Parathyroid adenoma (tissue), 2 donors: ENCODE measurements around the gene CD2BP2.

ENCODE experiments used
- H2AFZ ChIP-seq: fragments of 300-600 bp; sonication (generic); one replicate; pipeline ENCODE4 v1.7.0; 2017; ENCODE audit warnings: antibody characterized with exemption, mild to moderate bottlenecking
- H3K27ac ChIP-seq: fragments of 300-600 bp; sonication (generic); one replicate; pipeline ENCODE4 v1.7.0; 2017
- H3K27me3 ChIP-seq: fragments of 300-600 bp; sonication (generic); one replicate; pipeline ENCODE4 v1.7.0; 2017; ENCODE audit warnings: low read length; ENCODE audit not compliant: control insufficient read depth, insufficient read depth
- H3K36me3 ChIP-seq: fragments of 300-600 bp; sonication (generic); one replicate; pipeline ENCODE4 v1.7.0; 2017; ENCODE audit warnings: low read length; ENCODE audit not compliant: control insufficient read depth, insufficient read depth
- H3K4me1 ChIP-seq: fragments of 300-600 bp; sonication (generic); one replicate; pipeline ENCODE4 v1.7.0; 2017; ENCODE audit warnings: control low read depth
- H3K4me2 ChIP-seq: fragments of 300-600 bp; sonication (generic); one replicate; pipeline ENCODE4 v1.7.0; 2017; ENCODE audit warnings: low read length
- H3K4me3 ChIP-seq: fragments of 300-600 bp; sonication (generic); one replicate; pipeline ENCODE4 v1.7.0; 2017; ENCODE audit warnings: low read depth, low read length
- H3K79me2 ChIP-seq: fragments of 300-600 bp; sonication (generic); one replicate; pipeline ENCODE4 v1.7.0; 2017; ENCODE audit warnings: control low read depth
- H3K9ac ChIP-seq: fragments of 300-600 bp; sonication (generic); one replicate; pipeline ENCODE4 v1.7.0; 2017; ENCODE audit warnings: mild to moderate bottlenecking
- H3K9me3 ChIP-seq: fragments of 300-600 bp; sonication (generic); one replicate; pipeline ENCODE4 v1.7.0; 2017; ENCODE audit warnings: low read length; ENCODE audit not compliant: control insufficient read depth
- CTCF ChIP-seq: fragments of 300-600 bp; sonication (generic); IDR thresholded peaks from one replicate; pipeline ENCODE4 v1.7.0; 2017; ENCODE audit warnings: antibody characterized with exemption, mild to moderate bottlenecking
- donor health status: primary hyperparathyroidism.

CD2BP2 gene

GRCh38 chr16:30369938-30370455, 14.9 kb upstream of the CD2BP2 start:
- Histone ChIP-seq H3K9me3 (no peaks in the 10 kb centered on the region), H3K4me3 (peak overlapping the region; percentile 83), H2AFZ (peak overlapping the region; percentile 26), H3K36me3 (no peaks in the 10 kb centered on the region), H3K4me2 (peak overlapping the region; percentile 92), H3K9ac (peak overlapping the region; percentile 40), H3K79me2 (peaks cover 25% of the 10 kb centered on the region), H3K4me1 (peaks cover 15% of the 10 kb centered on the region), H3K27ac (no peak overlapping the region), H3K27me3 (no peaks in the 10 kb centered on the region)
- no peak for TF ChIP-seq CTCF

- Histone ChIP-seq H2AFZ (peak overlapping the region; percentile 26), H3K4me3 (peak overlapping the region; percentile 83), H3K27ac (peak overlapping the region; percentile 12), H3K9ac (peak overlapping the region; percentile 40), H3K27me3 (no peaks in the 10 kb centered on the region), H3K79me2 (peaks cover 30% of the 10 kb centered on the region), H3K4me2 (peak overlapping the region; percentile 92), H3K9me3 (no peaks in the 10 kb centered on the region), H3K36me3 (no peaks in the 10 kb centered on the region), H3K4me1 (peaks cover 15% of the 10 kb centered on the region)
- TF ChIP-seq CTCF, result no peak
These were observed 14.2 kb upstream of the CD2BP2 start for GRCh38 chr16:30369091-30369937.

GRCh38 chr16:30368792-30369090, 13.6 kb upstream of the CD2BP2 start:
- H2AFZ ChIP-seq, result no peak overlapping the region
- peaks cover 33% of the 10 kb centered on the region for H3K79me2 ChIP-seq
- H3K4me2 ChIP-seq, result peak overlapping the region; percentile 92
- H3K9me3 ChIP-seq, result no peaks in the 10 kb centered on the region
- H3K4me1 ChIP-seq, result peaks cover 15% of the 10 kb centered on the region
- H3K27me3 ChIP-seq, result no peaks in the 10 kb centered on the region
- H3K4me3 ChIP-seq, result peak overlapping the region; percentile 83
- H3K36me3 ChIP-seq, result no peaks in the 10 kb centered on the region
- TF ChIP-seq CTCF, result no peak
- no peak overlapping the region for H3K9ac ChIP-seq
- peak overlapping the region; percentile 12 for H3K27ac ChIP-seq

GRCh38 chr16:30368122-30368791, 13.1 kb upstream of the CD2BP2 start:
- Histone ChIP-seq H3K9ac (no peak overlapping the region), H3K27ac (peak overlapping the region; percentile 12), H3K4me1 (peaks cover 15% of the 10 kb centered on the region), H3K27me3 (no peaks in the 10 kb centered on the region), H3K4me3 (peak overlapping the region; percentile 83), H3K36me3 (no peaks in the 10 kb centered on the region), H3K79me2 (peaks cover 33% of the 10 kb centered on the region), H2AFZ (no peak overlapping the region), H3K4me2 (peak overlapping the region; percentile 92), H3K9me3 (no peaks in the 10 kb centered on the region)
- no peak for TF ChIP-seq CTCF
